AG08396 (cell line): ENCODE data around the gene CNOT2.

Source experiments
- DNase-seq: peaks from one replicate; pipeline ENCODE4 v3.0.0; 2012; ENCODE audit warnings: low spot score, mixed read lengths

CNOT2 gene, protein sequence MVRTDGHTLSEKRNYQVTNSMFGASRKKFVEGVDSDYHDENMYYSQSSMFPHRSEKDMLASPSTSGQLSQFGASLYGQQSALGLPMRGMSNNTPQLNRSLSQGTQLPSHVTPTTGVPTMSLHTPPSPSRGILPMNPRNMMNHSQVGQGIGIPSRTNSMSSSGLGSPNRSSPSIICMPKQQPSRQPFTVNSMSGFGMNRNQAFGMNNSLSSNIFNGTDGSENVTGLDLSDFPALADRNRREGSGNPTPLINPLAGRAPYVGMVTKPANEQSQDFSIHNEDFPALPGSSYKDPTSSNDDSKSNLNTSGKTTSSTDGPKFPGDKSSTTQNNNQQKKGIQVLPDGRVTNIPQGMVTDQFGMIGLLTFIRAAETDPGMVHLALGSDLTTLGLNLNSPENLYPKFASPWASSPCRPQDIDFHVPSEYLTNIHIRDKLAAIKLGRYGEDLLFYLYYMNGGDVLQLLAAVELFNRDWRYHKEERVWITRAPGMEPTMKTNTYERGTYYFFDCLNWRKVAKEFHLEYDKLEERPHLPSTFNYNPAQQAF

DNA sequence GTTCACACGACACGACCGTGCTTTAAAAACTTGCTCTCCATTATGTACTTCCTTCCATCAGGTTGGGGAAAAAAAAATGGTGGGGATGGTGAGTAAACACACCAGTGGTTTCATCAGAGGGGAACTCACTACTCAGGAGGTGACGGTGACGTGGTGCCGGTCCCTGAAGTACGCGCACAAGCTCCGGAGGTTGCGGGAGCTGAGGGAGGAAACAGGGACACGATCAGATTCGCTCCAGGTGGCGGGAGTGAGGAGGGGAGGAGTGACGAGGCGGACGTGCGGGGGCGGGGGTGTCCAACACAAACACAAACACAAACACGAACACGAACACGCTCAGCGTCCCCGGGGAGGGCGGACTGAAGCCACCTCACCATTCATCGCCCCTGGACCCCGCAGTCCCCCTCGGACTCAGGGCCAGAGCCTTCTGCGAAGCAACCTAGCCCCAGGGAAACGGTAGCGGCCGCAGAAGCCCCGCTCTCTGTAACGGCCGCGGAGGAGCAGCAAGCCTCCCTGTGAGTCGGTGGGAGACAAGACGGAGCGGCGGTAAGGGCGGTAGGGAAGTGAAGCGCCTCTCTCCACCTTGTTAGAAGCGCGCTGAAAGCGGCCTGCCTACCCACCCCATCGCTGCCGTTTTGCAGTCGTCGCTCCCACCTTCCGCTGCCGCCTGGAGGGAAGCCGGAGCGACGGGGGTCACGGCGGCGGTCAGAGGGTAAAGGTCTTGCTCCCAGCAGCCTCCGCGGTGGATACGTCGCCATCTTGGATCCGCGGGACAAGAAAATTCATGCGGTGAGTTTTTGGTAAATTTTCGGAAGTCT, at the start of gene CNOT2:
CNOT2 (plus strand) TSS at position 739 of the 815 bp plus-strand sequence. CDS start 34,794 bp downstream, outside the sequence.
- peak; percentile 85 for DNase-seq

DNA sequence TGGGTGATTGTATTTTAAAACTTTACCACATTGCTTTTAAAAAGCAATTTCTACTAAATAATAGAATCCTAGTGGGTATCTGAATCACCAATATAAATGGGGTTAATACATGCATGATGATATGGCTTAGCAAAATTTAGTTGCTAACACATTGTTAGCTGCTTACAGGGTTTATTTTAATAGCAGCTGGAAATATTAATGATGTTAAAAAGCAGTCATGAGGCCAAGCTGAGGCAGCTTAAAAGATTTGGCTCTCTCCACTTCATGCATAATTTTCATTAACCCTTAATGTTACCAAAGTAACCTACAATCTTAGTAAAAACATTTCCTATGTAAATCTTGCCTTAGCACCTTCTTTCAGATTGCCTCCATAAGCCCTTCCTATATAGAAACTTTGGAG, 49.2 kb upstream of the CNOT2 start:
- DNase-seq, result no peak

DNA sequence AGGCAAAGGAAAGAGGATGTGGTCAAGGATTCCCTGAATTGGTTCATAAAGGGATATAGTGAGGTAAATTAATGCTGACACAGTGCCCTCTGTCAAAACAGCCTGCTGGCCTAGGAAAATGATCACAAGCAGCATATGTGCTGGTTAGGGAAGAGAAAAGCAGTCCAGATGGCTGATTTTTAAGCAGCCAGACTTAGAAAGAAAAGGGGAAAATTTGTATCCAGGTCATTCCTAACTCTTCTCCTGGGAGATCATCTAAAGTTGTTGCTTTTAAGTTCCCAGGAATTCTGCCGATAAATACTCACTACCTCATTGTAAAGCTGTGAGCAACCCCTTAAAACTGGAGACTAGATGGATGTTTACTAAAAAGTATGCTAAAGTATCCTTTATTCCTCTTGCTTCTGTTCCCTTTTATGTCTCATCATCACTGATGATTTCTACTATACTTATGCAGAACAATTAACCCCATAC, 46.4 kb upstream of the CNOT2 start:
- no peak for DNase-seq

GRCh38 chr12:70197345-70197744, 45.9 kb upstream of the CNOT2 start:
- DNase-seq, result no peak

DNA sequence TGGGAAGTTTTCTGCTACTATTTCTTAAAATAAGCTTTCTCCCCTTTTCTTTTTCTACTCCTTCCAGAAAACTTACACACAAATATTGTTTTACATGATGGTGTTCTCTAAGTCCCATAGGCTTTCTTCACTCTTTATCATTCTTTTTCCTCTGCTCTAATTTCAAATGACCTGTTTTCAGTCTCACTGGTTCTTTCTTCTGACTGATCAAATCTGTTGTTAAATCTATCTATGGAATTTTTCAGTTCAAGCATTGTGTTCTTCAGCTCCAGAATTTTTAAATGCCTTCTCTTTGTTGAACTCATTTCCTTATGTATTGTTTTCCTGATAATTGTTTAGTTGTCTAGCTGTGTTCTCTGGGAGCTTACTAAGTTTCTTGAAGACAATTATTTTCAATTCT, 29.5 kb upstream of the CNOT2 start:
- DNase-seq, result no peak

DNA sequence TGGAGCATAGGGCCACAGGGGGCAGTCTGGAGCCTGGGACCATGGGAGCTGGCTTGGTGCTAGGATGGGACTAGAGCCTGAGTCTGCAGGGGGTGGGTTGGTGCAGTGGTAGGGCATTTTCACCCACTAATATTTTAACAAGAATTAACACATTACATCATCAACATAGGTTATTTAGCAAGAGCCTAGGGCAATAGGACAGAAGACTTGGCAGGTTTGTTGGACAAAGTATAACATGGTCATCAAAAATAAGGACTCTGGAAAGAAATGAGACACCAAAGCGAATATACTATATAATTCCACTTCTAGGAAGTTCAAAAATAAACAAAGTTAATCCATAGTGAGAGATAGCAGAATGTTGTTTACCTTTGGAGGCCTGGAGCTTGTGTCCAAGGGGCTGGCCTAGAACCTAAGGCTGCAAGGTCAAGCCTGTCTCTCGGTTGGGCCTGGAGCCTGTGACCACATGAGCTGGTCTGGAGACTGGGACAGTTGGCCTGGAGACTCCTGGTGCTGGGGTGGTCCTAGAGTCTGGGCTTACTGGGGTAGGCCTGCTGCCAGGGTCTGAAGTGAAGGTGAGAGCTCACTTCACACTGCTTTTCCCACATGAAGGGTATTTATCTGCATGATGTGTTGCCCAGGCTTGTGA, 28.1 kb upstream of the CNOT2 start:
- no peak for DNase-seq

GRCh38 chr12:70217416-70217815, 25.8 kb upstream of the CNOT2 start:
- DNase-seq, result no peak

GRCh38 chr12:70221626-70222025, 21.6 kb upstream of the CNOT2 start:
- no peak for DNase-seq

DNA sequence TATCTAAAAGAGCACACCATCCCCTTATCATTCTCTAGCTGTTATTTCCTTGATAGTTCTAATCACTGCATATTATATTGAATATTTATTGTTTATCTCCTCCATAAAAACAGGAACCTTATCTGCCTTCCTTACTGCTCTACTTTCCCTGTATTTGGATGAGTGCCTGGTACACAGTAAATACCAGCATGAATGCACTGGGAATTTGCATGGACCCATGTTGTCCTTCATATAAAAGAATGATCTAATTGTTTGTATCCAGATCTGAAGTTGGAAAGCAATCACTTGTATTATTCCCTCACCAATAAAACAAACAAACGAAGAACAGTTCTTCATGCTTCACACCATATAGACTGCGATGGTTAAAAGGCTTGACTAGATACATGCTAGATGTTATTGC, 15.3 kb upstream of the CNOT2 start:
- DNase-seq, result no peak

DNA sequence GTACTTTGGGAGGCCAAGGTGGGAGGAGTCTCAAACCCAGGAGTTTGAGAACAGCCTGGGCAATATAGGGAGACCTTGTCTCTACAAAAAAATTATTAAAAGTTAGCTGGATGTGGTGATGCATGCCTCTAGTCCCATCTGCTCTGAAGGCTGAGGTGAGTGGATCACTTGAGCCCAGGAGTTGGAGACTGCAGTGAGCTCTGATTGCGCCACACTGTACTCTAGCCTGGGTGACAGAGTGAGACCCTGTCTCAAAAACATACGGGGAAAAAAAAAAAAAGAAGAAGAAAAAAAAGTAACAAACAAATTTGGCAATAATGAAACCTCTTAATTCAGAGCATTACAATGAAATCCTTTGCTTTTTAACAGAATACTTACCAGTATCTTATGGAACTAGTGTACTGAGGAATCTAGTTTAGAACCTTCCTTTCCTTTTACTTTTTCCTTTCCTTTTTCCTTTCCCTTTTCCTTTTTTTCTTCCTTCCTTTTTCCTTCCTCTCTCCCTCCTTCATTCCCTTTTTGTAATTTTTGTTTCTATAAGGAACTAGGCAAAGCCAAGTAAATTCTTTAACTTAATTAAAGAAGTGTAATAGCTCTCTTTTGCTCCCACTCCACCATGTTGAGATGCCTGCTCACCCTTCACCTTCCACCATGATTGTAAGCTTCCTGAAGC, 12.2 kb upstream of the CNOT2 start:
- no peak for DNase-seq

- no peak for DNase-seq
Observed at GRCh38 chr12:70236990-70237389, 6.2 kb upstream of the CNOT2 start.

DNA sequence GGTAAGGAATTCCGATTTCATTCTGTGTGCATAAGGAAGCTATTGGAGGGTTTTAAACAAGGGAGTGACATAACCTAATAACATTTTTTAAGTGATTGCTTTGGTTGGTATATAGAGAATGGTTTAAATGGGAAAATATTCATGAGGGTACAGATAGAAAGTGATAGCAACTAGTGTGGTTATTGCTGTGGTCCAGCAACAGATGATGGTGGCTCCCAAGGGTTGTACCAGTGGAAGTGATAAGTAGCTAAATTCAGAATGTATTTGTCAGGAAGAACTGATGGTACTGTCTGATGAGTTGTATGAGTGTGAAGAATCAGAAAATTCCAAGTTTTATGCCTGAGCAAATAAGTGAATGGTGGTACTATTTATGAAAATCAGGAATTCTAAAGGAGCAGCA, 2.6 kb upstream of the CNOT2 start:
- DNase-seq, result no peak

- no peak for DNase-seq
Observed at GRCh38 chr12:70241845-70242244, 1.4 kb upstream of the CNOT2 start.

DNA sequence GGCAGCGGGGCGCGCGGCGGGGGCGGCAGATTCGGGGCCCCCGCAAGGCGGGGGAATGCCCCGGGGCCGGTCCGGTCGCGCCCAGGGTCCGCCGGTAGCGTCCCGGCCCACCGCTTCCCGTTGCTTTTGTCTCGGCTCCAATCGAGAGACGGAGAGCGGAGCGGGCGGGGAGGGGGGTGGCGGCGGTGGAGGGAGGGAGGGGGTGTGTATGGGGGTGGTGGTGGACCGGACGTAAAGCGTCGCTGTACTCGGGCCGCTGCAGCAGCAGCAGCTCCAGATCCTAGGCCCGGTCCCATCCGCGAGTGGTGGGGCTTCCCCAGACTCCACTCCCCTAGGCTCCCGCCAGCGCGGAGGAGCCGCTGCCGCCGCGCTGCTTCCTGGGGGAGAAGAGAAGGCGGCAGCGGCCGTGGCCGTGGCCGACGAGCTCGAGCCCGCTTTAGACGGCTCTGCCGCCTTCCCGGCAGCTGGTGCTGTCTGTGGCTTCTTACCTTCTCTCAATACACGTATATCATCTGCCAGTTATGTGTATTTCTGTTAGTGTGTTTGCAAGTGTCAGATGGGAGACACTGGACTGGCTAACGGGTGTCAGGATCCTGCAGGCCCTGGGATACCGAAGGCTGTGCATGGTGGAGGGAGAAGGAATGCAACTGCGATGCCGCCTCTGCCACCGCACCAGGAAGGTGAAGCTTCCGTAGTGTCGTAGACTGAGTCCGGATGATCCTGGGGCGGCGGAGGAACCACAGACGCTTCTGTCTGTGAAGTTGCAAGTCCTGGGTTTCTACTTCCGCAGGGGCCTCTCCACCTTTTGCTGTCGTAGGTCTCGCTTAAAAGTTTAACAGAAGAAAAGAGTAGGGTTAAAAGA, 508 bp downstream of the CNOT2 start:
- DNase-seq, result peak; percentile 80

- DNase-seq, result no peak
Observed at GRCh38 chr12:70244409-70244808, 1.2 kb downstream of the CNOT2 start.

DNA sequence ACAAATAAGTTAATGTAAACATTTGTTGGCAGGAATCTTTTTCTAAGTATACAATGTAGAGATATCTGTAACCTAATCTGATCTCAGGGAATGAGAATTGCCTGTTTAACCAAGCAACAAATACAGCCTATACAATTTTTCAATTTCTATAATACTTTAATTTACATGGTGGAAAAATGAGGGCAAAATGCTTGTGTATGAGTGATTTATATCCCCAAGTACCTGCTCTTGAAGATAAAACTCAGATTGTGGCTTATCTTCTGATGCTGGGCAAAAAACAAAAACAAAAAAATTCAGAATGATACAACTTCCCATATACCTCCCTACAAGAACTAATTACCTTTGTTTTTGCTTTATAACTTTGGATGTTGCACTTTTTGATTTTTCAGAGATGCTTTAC, 2.2 kb downstream of the CNOT2 start:
- no peak for DNase-seq

GRCh38 chr12:70246580-70246979, 3.3 kb downstream of the CNOT2 start:
- DNase-seq, result peak; percentile 14

DNA sequence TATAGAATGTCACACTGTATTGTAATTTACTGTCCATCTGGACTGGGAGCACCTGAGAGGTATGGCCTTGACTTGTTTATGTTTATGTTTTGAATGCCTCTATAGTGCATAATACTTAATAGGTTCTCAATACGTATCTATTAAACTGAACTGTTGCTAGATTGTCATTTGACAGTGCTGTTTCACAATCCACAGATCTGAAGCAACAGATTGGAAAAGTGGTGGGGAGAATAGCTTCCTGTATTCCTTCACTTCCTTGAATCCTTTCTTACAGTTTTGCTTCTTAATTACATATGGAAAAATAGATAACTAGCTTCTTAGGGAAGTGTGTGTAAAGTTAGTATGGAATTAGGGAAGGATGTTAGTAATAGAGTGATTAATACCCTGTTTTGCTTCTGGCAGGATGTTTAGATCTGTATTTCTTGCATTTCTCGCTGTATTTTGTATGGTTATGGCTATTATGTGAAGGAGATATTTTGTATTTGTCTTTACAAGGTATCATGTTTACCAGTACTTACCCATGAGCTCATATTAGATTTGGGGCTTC, 4.5 kb downstream of the CNOT2 start:
- no peak for DNase-seq

DNA sequence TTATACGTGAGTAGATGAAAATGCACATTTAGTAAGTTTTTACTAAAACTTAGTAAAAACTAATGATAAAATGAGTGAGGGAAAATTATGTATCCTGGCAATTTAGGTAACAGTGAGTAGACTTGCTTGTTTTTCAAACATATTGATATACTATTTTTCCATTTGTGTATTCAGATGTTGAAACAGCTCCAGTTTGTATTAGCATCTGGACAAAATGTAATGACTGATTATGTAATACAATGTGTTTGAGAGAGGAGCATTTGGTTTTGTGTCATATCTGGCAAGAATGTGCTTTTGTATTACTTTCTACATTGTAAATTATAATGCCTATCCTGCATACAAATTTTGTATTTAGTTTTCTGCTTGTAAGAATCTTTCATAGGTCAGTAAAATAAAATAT, 5.6 kb downstream of the CNOT2 start:
- DNase-seq, result no peak

- DNase-seq, result no peak
Observed at GRCh38 chr12:70249903-70250302, 6.7 kb downstream of the CNOT2 start.

DNA sequence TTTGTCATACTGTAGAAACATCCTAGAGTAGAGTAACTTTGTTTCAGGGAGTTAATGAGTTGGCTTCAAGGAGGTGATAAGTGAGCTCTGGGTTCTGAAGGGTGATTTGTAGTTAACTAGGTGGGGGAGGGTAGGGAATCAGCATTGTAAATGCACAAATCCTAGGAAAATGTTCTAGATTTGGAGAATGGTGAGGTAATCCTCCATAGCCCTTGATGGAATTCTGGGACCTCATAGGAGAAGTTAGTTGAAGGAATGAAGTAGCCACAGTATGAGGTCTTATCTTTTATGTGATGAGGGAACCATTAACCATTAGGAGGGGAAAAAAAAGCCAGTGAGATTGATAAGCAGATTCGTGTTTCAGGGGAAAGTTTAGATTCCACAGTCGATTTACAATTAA, 8.0 kb downstream of the CNOT2 start:
- no peak for DNase-seq
